ENCODE measurements around the gene RPS27. TPM values are rescaled to one million over a fixed set of nuclear protein-coding genes. Genes with fewer than 3 reads are reported as not detected.

Gene RPS27
- total and polyA plus RNA-seq, 2 of the 13 experiments (the other 11 are each of a cell fraction or from before 2014, with no cell fraction given), result 3,737 to 9,964 TPM

DNA sequence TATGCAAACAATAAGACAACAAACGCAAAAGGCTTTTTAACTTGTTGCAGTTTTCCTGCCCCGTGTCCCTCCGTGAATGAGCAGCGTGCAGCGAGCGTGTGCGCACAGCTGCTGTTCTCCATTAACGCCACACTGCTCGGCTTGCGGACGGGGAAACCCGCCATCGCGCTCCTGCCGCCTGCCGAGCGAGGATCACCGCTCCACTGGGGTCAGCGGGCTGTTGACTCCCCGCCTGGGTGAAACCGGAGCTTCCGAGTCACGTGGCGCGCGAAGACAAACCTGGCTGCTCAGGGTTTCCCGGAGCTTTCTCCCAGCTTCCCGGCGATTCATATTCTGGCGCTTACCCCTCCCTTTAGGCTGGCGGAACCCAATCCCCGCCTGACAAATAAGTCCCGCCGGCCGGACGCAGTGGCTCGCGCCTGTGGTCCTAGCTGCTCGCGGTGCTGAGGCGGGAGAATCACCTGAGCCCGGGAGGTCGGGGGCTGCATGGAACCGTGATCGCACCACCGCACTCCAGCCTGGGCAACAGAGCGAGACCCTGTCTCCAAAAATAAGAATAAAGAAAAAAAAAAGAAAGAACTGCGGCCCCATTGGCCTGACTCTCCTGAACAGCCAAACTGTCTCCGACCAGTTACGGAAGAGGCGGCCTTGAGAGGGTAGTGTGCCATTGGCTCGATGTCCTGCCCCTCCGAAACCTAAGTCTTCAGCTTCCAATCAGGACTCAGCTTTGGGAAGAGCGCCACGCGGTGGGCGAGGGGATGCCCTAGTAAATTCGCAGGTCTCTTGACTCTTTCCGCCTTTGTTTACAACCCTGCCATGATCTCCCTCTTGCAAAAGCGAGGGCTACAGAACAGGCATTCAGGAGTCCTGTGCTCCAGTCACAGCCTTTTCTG is 23.2 kb upstream of the RPS27 start, which contains the start of gene CREB3L4 (continued):
- TF ChIP-seq, protein P1, sequence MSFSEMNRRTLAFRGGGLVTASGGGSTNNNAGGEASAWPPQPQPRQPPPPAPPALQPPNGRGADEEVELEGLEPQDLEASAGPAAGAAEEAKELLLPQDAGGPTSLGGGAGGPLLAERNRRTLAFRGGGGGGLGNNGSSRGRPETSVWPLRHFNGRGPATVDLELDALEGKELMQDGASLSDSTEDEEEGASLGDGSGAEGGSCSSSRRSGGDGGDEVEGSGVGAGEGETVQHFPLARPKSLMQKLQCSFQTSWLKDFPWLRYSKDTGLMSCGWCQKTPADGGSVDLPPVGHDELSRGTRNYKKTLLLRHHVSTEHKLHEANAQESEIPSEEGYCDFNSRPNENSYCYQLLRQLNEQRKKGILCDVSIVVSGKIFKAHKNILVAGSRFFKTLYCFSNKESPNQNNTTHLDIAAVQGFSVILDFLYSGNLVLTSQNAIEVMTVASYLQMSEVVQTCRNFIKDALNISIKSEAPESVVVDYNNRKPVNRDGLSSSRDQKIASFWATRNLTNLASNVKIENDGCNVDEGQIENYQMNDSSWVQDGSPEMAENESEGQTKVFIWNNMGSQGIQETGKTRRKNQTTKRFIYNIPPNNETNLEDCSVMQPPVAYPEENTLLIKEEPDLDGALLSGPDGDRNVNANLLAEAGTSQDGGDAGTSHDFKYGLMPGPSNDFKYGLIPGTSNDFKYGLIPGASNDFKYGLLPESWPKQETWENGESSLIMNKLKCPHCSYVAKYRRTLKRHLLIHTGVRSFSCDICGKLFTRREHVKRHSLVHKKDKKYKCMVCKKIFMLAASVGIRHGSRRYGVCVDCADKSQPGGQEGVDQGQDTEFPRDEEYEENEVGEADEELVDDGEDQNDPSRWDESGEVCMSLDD (CRISPR knock-in tag; IDR thresholded peaks at IDR 0.05; ENCODE audit: borderline replicate concordance), result no peak
- TF ChIP-seq ATM (IDR thresholded peaks at IDR 0.05; ENCODE audit: borderline replicate concordance), result no peak
- TF ChIP-seq MLXIP (CRISPR knock-in tag; IDR thresholded peaks at IDR 0.05; ENCODE audit: borderline replicate concordance), result no peak
- TF ChIP-seq, protein P2, sequence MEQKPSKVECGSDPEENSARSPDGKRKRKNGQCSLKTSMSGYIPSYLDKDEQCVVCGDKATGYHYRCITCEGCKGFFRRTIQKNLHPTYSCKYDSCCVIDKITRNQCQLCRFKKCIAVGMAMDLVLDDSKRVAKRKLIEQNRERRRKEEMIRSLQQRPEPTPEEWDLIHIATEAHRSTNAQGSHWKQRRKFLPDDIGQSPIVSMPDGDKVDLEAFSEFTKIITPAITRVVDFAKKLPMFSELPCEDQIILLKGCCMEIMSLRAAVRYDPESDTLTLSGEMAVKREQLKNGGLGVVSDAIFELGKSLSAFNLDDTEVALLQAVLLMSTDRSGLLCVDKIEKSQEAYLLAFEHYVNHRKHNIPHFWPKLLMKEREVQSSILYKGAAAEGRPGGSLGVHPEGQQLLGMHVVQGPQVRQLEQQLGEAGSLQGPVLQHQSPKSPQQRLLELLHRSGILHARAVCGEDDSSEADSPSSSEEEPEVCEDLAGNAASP (CRISPR knock-in tag; IDR thresholded peaks at IDR 0.05; ENCODE audit: borderline replicate concordance), result peak; percentile 58
- TF ChIP-seq GTF3A (CRISPR knock-in tag; conservative IDR thresholded peaks at IDR 0.05), result no peak
- TF ChIP-seq NKX3-1 (CRISPR knock-in tag; IDR thresholded peaks at IDR 0.05), result 0 out of 2 replicates have a peak, but pooled peaks have one; percentile 43
- TF ChIP-seq ZNF510 (CRISPR knock-in tag; IDR thresholded peaks at IDR 0.05; ENCODE audit: low read depth), result peak; percentile 89
- no peak for TF ChIP-seq MED8 (CRISPR knock-in tag; IDR thresholded peaks at IDR 0.05; ENCODE audit: insufficient replicate concordance)
- TF ChIP-seq MIER2 (CRISPR knock-in tag; IDR thresholded peaks at IDR 0.05), result 0 out of 2 replicates have a peak, but pooled peaks have one; percentile 31
- TF ChIP-seq WIZ (CRISPR knock-in tag; IDR thresholded peaks at IDR 0.05), result no peak; the same call in 1 of the 2 replicates
- no peak for TF ChIP-seq RFX3 (CRISPR knock-in tag; IDR thresholded peaks at IDR 0.05)
- no peak for TF ChIP-seq ZNF496 (CRISPR knock-in tag; IDR thresholded peaks at IDR 0.05; ENCODE audit: insufficient replicate concordance)
- TF ChIP-seq CEBPG (CRISPR knock-in tag; IDR thresholded peaks at IDR 0.05), result peak; percentile 4; the same call in 1 of the 2 replicates
- TF ChIP-seq YEATS2 (CRISPR knock-in tag; IDR thresholded peaks at IDR 0.05; ENCODE audit: borderline replicate concordance), result peak; percentile 41; the same call in 1 of the 2 replicates
- no peak for TF ChIP-seq NFE2 (CRISPR knock-in tag; IDR thresholded peaks at IDR 0.05)
- 0 out of 2 replicates have a peak, but pooled peaks have one; percentile 50 for TF ChIP-seq ZSCAN22 (CRISPR knock-in tag; IDR thresholded peaks at IDR 0.05)
- peak; percentile 78 for TF ChIP-seq NR2C2 (CRISPR knock-in tag; IDR thresholded peaks at IDR 0.05; ENCODE audit: borderline replicate concordance)
- TF ChIP-seq ZFY (CRISPR knock-in tag; IDR thresholded peaks at IDR 0.05), result peak; percentile 74
- no peak for TF ChIP-seq ZNF3 (CRISPR knock-in tag; IDR thresholded peaks at IDR 0.05)
- peak; percentile 93 for TF ChIP-seq PHF21A (CRISPR knock-in tag; IDR thresholded peaks at IDR 0.05)
- no peak for TF ChIP-seq ZNF552 (CRISPR knock-in tag; IDR thresholded peaks at IDR 0.05; ENCODE audit: borderline replicate concordance)
- no peak; the same call in none of the 2 replicates for TF ChIP-seq CHD2 (IDR thresholded peaks at IDR 0.05; ENCODE audit: low read depth, low read length)
- TF ChIP-seq TCF7 (IDR thresholded peaks at IDR 0.05; ENCODE audit: low read depth), result no peak
- TF ChIP-seq ZNF253 (CRISPR knock-in tag; IDR thresholded peaks at IDR 0.05; ENCODE audit: borderline replicate concordance), result no peak
